Sciatic nerve (tissue), 2 donors: Measurements from ENCODE around the gene KDM1B. TPM values are rescaled to one million over a fixed set of nuclear protein-coding genes. Genes with fewer than 3 reads are reported as not detected.

Source experiments
- ATAC-seq: fragments of 200-7000 bp; cut with Tn5 transposase; one replicate; pipeline ENCODE4 v1.9.1; 2020; ENCODE audit warnings: mild to moderate bottlenecking, moderate library complexity
- DNase-seq: peaks from one replicate; pipeline ENCODE4 v3.0.0-alpha.2; 2020; ENCODE audit warnings: low spot score
- intact Hi-C: fragments of 100-400 bp; cut with DNase I; formaldehyde crosslinking; loops from one replicate; pipeline ENCODE4 v1.14.2; 2022
- total RNA-seq: library from RNA; stranded (reverse); fragmentation: NEBNext Ultra II Directional; extraction: Animal tissue kit (Norgen Biotek cat#: 25700); gene quantifications from one replicate; pipeline ENCODE4 v1.2.1, GENCODE V29; 2021
- donor health status: DM: no; HTN: no; CAD: no.
- donor health status: DM: no; HTN: no; CAD: no.

KDM1B gene
- 15.8 TPM for total RNA-seq

- DNase-seq (peak; percentile 99), ATAC-seq (peak; percentile 99)
- intact Hi-C loops: no loop called here
Observed at GRCh38 chr6:18155150-18155863, at the start of gene KDM1B. TSS of gene KDM1B (plus strand) at chr6:18155422. CDS start at chr6:18159896, 4,474 bp downstream.

DNA sequence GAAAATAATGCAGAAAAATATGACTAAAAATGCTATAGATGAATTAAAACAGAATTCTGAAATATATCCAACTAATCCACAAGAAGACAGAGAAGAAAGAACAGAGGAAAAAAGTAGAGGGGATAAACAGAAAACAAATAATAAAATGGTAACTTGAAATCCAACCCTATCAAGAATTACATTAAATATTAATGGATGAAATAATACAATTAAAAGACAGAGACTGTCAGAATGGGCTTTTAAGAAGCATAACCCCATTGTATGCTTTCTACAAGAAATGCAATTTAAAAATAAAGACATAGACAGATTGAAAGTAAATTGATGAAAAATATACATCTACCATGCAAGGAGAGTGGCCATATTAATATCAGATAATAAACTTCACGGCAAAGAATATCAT is 48.2 kb upstream of the KDM1B start:
- intact Hi-C loops: no loop called here
- ATAC-seq (no peak), DNase-seq (no peak)

DNA sequence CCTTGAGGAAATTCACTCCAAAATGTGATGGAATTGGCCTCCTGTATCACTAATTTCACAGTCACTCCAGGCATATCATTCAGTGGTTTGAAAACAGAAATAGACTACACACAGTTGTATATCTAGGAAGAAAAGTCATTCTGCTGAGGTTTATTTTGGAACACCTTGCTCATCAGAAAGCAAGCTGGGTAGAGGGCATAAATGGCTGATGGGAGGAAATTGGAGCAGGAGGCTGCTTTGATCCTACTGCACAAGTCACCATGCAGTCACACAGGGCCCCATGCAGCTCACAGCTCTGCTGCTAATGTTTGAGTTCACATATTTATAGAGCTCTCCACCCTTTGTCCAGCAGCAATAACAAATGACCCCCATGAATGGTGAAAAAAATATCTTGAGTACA is 45.1 kb upstream of the KDM1B start:
- no peak for ATAC-seq
- intact Hi-C loops: no loop called here
- DNase-seq: no peak

DNA sequence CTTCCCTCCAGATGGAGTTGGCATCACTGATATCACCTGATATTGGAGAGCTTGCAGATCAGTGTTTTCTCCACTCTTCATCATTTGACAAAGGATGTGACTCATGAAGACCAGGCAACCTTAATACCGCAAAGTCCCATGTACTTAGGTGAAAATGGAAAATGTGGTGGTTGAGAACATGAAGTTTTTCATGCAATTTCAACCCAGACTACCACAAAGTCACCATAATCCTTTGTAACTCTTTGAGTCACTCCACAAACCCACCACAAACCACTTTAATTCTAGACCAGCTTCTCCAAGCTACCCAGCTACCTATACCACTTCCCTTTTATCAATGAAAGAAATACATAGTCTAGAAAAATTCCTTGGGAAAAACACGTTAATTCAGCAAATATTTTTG is 39.9 kb upstream of the KDM1B start:
- DNase-seq (no peak), ATAC-seq (no peak)
- intact Hi-C loops: no loop called here

DNA sequence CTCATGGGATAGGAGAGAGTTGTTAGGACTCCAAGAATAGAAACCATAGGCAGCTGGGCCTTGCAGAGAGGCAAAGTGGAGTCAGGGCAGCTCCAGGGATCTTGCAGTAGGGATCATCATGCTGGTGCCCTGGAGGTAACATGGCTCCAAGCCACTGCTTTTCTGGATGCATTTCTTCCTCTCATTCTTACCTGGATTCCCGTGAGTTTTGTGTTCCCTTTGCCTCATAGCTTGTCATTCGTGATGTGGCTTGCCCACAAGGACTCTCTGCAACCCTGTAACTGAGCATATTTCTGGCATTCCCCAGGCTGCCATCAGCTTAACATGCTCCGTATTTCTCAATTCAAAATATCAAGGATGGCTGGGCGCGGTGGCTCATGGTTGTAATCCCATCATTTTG is 38.1 kb upstream of the KDM1B start:
- intact Hi-C loops: no loop called here
- no peak for ATAC-seq
- no peak for DNase-seq

DNA sequence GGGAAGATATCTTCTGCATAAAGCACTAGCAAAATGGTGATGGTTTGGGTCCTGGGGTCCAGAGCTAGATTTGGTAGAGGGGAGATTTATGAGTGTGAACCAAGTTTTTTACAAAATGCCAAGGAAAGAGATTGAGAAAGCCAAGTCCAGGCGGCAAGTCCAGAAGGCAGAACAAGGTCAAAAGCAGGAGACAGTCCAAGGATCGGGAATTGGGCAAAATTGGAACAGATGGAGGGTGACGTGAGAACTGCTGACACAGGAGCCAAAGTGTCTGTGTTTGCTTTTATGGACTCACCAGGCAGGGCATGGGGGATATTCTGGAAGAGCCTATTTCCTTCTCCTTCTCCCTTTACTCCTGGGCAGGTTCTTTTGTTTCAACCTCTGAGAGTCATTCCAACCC is 36.9 kb upstream of the KDM1B start:
- ATAC-seq (no peak), DNase-seq (no peak)
- intact Hi-C loops: no loop called here

GRCh38 chr6:18119236-18119635 is 36.0 kb upstream of the KDM1B start:
- DNase-seq (no peak), ATAC-seq (no peak)
- intact Hi-C loops: no loop called here

- intact Hi-C loops: loop anchor here (10.0 kb wide), 1 partner anchor 127 kb away; no protein-coding TSS in a partner anchor
- DNase-seq (no peak), ATAC-seq (no peak)
Observed at GRCh38 chr6:18121580-18122127, 33.6 kb upstream of the KDM1B start.

DNA sequence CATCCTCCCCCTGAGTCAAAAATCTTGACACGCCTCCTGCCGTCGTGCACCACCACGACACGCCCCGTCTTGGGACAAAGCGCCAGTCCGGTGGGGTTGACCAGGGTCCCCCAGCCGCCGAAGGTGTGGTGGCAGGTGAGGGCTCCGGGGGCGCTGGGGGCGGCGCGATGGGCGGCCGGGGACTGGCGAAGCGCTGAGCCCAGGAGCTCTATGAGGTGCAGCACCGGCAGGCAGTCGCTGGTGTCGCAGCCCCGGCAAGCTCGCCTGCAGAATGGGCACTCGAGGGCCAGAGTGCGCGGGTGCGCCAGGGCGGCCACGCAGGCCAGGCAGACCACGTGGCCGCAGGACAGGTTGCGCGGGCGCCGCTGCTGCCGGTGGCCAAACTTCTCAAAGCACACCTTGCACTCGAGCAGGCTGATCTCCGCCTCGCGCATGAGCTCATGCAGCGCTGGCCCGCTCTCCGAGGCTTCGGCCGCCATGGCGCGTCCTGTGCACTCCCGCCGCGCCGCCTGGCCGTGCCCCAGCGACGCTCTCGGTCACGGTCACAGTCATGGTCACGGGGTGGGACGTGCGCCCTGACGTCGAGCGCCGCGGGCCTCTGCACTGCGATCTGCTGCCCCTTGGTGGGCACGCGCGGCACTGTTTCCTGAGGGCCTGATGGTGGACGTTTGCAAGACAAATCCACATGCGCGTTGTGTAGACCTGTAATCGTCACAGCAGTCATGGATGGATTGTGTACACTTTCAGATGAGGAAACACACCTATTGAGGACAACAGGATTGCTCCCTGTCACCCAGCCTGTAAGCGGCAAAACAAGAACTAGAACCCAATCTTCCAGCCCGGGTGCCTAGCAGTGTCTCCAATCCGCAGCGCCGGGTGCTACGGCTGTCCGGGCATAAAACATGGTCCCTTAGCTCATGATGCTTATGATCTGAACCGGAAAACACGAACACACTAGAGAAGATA is 32.8 kb upstream of the KDM1B start, which contains the start of gene NHLRC1:
Gene NHLRC1, minus strand, starts transcription at position 550 of the 966 bp plus-strand sequence. Its CDS starts 71 bp downstream, at position 479.
- intact Hi-C loops: loop anchor here (10.0 kb wide), 1 partner anchor 128 kb away; no protein-coding TSS in a partner anchor
- DNase-seq: peak; percentile 94
- peak; percentile 99 for ATAC-seq

GRCh38 chr6:18126121-18126520 is 29.1 kb upstream of the KDM1B start:
- ATAC-seq (no peak), DNase-seq (no peak)
- intact Hi-C loops: loop anchor here (10.0 kb wide), 1 partner anchor 131 kb away; no protein-coding TSS in a partner anchor

DNA sequence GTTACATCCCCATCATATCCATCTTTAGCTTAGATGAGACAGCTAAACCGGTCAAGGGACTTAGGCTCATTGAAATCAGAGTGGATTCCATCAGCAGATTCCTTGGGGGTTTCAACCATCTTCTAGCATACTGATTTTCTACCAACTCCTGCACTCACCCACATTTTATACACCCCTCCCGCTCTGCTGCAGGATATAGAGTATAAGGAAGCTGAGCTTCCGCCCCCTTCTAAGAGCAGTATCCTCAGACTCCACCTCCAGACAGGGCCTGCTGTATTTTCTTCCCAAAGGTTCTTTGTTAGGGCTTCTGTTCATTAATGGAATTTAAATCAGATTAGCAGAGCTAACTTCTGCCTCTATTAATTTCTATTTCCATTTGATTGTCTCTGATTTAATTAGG is 22.9 kb upstream of the KDM1B start:
- intact Hi-C loops: no loop called here
- DNase-seq: no peak
- ATAC-seq: no peak

DNA sequence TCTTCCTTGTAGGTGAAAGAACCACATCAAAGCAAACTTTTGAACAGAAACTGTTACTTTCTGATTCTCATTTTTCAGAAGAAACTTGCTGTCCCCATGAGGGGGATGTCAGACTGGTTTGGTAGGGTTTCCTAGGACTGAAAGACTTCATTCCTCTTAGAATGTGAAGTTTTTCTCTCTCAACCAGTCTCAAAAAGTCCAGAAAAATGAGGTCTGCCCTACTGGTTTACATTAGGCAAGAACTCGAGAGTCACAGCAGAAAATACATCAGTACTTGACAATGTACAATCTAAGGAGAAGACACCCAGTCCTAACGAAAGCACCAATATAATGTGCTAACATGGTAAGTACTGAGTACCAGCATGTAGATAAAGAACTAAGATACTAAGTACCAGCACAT is 20.1 kb upstream of the KDM1B start:
- ATAC-seq (no peak), DNase-seq (no peak)

GRCh38 chr6:18136260-18136659 is 19.0 kb upstream of the KDM1B start:
- ATAC-seq: no peak
- intact Hi-C loops: no loop called here
- DNase-seq: no peak

More for the DNA sequence above, 20.1 kb upstream of the KDM1B start:
- intact Hi-C loops: no loop called here

- intact Hi-C loops: no loop called here
- no peak for ATAC-seq
- DNase-seq: no peak
Observed at GRCh38 chr6:18138906-18139305, 16.3 kb upstream of the KDM1B start.

DNA sequence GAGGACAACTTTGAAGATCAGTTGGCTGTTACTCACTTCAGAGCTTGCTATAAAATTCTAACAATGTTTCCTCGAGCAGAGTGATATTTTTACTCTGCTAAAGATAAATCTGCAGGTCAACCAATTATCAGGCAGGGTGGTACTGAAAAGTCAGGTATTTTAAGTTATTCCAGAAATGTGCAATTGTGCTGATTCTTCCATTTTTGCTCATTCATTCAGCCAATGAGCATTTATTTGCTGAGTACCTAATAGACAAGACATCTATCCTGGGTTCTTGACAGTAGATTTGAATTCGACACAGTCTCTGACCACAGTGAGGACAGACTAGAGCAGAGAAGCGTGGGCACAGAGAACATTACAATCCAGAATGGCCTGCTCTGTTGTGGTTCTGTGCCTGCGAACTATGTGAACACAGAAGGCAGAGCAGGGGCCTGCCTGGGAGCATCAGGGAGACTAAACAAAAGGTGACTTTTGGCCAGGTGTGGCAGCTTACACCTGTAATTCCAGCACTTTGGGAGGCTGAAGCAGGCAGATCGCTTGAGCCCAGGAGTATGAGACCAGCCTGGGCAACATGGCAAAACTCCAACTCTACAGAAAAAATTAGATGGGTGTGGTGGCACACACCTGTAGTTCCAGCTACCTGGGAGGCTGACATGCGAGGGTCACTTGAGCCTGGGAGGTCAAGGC is 15.1 kb upstream of the KDM1B start:
- intact Hi-C loops: no loop called here
- DNase-seq: no peak
- no peak for ATAC-seq

DNA sequence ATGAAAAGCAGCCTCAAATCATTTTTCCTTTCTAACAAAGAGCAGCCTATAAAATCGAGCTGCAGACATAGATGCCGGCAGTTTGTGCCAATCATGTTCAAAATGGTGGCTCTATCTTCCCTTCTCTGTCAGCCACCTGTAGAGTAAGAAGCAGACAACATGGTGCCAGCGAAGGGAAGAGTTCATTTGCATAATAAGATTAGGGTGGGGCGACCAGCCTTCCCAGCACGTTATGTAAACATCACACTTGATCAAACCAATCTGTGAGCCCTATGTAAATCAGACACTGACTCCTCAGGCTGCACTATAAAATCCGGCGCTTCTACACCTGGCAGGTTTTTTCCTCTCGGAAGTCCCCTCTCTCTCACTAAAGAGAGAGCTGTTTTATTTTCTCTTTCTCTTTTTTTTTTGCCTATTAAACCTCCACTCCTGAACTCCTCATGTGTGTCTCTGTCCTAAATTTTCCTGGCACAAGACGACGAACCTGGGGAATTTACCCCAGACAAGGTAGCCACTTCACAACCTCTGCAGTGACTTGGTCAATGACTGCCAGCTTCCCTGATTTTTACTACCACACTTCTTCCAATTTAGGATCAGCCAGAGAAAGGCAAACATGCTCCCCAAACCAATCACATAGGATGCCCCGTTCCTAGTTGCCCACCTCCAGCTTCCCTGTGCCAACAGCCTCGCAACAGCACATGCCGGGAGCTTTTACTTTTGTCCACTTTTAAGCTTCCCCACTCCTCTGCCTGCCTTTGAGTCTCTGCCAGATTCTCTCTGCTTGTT is 13.2 kb upstream of the KDM1B start:
- intact Hi-C loops: no loop called here
- no peak for DNase-seq
- no peak for ATAC-seq

GRCh38 chr6:18142591-18142861 is 12.7 kb upstream of the KDM1B start:
- intact Hi-C loops: no loop called here
- no peak for DNase-seq
- no peak for ATAC-seq

DNA sequence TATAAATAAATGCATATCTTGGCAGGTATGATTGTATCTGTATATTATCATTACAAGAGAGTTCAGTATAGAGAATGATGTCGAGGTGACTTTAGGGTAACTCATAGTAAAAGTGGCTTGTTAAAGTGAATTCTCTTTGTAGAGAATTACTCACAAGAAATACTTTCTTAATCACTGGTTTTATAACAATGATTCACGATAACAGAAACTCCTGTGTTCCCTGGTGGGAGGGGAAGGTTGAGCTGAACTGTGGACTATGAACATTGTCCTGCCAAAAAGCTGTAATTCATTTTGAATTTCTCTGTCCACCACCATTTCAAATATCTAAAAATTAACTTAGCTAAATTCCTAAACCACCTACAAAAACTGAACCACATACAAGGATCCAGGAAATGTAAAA is 8.1 kb upstream of the KDM1B start:
- DNase-seq: no peak

DNA sequence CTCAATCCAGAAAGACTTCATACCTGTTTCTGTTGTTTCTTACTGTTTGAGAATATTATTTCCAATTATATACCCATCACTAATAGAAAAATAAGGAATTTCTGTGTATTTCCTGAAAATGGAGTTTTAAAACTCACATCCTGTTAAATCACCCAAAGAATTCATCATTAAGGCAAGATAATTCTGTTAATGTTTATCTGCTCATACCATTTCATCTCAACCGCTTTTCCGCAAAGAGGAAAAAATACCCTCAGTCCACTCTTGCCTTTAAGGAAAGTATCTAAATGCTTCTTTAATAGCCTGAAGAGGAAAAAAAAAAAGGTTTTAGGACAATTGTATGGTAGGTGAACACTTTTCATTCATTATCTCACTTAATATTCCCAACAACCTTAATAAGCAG is 7.6 kb upstream of the KDM1B start:
- intact Hi-C loops: no loop called here
- DNase-seq (no peak), ATAC-seq (no peak)

More for the DNA sequence above, 8.1 kb upstream of the KDM1B start:
- no peak for ATAC-seq
- intact Hi-C loops: no loop called here
